GM03348 (cell line): ENCODE results near the gene TAPBPL.
A peak's percentile ranks its signal among the peaks of the same experiment; 100 is the strongest.
"Not testable (repeated sequence)": the region's sequence is repeated elsewhere in the genome, so short reads cannot be mapped to it uniquely, and the experiment has no call there.

Experiments used
- DNase-seq: peaks from one replicate; pipeline ENCODE4 v3.0.0; 2012; ENCODE audit warnings: low spot score

Gene TAPBPL, protein sequence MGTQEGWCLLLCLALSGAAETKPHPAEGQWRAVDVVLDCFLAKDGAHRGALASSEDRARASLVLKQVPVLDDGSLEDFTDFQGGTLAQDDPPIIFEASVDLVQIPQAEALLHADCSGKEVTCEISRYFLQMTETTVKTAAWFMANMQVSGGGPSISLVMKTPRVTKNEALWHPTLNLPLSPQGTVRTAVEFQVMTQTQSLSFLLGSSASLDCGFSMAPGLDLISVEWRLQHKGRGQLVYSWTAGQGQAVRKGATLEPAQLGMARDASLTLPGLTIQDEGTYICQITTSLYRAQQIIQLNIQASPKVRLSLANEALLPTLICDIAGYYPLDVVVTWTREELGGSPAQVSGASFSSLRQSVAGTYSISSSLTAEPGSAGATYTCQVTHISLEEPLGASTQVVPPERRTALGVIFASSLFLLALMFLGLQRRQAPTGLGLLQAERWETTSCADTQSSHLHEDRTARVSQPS

DNA sequence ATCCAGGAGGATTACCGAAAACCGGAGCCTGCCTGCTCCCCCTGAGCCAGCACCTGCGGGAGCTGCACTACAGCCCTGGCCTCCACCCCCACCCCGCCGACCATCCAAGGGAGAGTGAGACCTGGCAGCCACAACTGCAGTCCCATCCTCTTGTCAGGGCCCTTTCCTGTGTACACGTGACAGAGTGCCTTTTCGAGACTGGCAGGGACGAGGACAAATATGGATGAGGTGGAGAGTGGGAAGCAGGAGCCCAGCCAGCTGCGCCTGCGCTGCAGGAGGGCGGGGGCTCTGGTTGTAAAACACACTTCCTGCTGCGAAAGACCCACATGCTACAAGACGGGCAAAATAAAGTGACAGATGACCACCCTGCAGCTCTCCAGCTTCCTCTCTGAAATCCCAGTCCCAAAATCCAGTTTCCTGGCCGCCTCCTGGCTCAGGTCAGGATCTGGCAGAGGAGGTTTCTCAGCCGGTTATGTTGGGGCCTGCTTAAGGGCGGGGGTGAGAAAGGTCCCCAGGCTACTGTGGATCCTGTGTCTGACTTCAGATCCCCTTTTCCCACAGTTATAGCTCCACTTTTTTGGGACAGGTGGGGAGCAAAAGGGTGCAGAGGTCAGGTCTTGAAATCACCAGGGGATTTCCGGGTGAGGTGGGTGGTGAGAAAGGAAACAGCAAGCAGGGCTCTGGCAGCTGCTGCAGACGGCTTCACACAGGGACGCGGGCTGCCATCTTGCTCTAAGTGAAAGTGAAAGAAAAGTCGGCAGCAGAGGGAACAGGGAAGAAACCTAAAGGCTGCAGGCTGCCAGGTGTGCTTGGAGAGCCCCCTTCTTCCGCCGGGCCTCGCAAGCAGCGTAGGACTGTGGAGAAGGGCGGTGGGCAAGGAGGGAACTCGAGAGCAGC lies at the start of gene TAPBPL:
TSS of gene TAPBPL (plus strand) at position 695 of the 897 bp plus-strand sequence. CDS start 207 bp downstream, outside the sequence.
- DNase-seq = peak; percentile 93

DNA sequence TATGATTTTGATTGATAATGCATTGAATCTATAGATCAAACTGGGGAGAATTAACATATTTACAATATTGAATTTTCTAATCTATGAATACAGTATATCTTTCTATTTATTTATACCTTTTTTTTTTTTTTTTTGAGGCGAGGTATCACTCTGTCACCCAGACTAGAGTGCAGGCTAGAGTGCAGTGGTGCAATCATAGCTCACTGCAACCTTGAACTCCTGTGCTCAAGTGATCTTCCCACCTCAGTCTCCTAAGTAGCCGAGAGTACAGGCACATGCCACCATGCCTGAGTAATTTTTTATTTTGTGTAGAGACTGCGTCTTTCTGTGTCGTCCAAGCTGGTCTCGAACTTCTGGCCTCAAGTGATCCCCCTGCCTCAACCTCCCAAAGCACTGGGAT lies 47.5 kb upstream of the TAPBPL start:
- DNase-seq = no peak

DNA sequence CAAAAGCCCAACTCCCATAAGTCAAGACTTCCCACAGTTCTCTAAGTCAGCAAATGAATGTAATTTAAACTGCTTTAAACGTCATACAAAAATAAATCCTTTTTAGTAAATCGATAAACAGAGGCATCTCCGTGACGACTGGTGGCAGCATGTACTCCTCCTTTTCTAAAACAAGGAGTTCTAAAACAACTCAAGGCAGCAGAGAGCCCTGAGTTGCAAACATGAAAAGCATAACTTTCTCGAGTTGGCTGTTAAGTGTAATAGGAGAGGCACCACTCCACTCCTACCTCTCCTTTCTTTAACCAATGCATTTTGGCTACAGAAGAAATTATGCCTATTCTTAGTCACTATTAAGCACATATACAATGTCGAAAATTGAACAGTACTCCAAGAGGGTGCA lies 45.9 kb upstream of the TAPBPL start:
- no peak for DNase-seq

DNA sequence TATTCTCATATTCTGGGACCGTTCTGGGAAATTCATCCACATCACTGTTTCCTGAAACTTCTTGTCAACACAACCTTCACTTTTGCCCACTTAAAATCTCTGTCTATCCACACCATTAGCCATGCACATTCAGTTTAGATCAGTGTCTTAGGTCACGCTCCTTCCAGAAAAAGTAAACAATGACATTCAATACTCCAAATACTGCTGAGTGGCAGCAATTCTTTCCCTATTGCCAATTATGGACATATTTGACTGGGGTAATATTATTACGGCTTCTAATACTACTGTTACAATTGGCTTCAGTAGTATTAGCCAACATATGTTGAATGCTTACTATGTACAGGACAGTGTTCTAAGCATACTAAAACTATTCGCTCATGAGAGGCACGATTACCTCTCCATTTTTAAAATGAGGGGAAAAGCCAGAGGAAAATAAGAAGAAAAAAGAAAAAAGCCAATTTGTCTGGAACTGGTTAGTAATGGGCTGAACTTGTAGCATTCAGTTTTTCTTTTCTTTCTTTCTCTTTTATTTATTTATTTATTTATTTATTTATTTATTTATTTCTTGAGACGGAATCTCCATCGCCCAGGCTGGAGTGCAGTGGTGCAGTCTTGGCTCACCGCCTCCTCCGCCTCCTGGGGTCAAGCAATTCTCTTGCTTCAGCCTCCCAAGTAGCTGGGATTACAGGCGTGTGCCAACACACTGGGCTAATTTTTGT lies 44.4 kb upstream of the TAPBPL start:
- DNase-seq = no peak

DNA sequence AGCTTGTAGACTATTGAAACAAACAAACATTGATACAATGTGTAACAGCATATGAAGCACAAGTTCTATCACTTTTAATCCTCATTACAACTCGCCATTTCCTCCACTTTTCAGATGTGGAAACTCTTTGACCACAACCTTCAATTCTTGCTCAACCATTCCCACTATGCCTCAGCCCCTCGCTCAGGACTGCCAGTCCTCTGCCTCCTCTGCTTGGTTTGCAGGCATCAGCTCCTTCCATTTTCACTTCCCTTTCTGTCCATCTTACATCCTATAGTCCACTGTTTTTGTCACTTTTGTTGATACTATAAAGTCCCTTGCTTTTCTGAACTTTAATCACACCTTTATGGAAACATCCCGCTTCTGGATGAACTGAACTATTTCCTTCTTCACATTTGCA lies 35.2 kb upstream of the TAPBPL start:
- no peak for DNase-seq

DNA sequence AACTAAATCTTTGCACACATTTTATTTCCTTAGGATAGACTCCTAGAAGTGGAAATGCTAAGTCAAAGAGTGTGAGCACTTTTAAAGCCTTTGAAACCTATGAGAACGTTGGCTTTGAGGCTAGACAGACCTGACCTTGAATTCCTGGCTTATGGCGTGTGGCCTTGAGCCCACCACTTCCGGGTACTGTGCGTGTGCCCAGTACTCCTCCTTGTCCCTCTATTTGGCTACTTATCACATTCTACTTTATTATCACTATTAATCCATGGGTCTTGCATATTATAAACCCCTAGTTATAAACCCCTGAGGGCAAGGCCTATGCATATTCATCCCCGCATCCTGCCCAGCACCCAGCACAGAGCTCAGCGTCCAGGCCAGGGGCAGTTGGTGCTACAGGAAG lies 33.0 kb upstream of the TAPBPL start:
- DNase-seq = no peak

DNA sequence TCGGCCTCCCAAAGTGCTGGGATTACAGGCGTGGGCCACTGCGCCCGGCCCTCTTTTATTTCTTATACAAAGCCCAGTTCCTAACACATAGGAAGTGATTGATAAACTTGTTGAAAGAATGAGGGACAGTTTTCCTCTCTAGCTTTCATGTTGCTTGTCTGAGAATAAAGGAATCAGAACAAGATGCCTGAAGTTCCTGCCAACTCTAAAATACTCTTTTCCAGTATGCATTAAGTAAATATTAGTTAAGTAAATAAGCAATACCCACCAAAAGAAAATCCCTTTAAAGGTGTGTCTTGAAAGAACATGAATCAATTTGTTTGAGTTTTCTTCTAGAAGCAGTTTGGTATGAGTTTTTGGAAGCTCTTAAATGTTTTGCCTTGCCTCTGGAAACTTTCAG lies 31.5 kb upstream of the TAPBPL start:
- DNase-seq = no peak

DNA sequence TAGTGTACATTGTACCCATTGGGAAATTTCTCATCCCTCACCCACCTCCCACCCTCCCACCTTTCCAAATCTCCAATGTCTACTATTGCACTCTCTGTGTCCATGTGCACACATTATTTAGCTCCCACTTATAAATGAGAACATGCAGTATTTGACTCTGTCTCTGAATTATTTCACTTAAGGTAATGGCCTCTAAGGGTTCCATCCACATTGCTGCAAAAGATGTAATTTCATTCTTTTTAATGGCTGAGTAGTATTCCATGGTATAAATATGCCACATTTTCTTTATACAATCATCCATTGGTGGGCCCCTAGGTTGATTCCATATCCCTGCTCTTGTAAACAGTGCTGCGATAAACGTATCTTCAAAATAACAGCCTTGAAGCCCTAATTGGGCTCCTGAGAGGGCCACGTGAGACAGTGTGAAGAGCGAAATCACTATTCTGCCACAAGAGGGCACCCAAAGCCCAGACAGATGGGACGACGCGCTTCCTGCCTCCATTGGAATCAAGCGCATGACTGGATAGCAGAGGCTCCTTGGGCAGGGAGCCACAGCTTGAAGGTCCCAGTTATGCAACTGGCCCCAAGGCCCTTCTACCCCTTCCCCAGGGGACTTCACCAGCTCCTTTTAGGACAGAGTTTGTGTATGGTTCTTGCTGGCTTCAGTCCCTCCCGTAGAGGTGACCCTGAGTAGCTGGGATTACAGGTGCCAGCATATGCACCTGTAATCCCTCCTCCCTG lies 28.4 kb upstream of the TAPBPL start:
- DNase-seq = peak; percentile 94

DNA sequence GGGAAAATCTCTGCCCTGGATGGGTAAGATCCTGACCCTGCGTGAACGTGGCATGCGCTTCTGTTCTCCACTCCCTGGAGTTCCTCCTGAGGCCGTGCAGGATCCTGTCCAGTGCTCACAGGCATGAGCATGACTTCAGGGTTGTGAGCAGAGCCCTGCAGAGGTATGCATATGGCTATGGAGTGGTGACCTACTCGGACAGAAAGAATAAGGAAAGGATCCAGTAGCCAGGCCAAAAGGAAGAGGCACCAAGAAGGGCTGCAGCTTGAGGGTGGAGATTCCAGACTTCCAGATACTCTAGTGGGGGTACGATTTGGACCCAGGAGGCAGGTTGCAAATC lies 27.9 kb upstream of the TAPBPL start:
- no peak for DNase-seq

DNA sequence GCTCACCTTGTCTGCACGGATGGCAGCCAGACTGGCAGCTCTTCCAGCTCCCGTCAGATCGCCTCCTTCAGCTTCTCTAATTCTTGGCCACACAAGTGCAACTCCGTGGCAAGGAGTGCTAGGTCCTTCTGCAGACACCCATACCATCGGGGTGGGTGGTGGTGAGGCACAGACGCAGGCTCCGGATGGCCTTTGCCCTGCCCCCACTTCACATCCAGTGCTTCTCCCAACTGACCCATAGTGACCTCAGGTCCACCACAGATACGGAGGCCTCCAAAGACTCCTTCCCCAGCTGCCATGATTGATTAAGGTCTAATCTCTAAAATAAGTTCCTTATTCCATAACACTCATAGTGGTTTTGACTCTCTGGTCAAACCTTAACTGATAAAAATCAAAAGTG lies 27.0 kb upstream of the TAPBPL start:
- DNase-seq = no peak

DNA sequence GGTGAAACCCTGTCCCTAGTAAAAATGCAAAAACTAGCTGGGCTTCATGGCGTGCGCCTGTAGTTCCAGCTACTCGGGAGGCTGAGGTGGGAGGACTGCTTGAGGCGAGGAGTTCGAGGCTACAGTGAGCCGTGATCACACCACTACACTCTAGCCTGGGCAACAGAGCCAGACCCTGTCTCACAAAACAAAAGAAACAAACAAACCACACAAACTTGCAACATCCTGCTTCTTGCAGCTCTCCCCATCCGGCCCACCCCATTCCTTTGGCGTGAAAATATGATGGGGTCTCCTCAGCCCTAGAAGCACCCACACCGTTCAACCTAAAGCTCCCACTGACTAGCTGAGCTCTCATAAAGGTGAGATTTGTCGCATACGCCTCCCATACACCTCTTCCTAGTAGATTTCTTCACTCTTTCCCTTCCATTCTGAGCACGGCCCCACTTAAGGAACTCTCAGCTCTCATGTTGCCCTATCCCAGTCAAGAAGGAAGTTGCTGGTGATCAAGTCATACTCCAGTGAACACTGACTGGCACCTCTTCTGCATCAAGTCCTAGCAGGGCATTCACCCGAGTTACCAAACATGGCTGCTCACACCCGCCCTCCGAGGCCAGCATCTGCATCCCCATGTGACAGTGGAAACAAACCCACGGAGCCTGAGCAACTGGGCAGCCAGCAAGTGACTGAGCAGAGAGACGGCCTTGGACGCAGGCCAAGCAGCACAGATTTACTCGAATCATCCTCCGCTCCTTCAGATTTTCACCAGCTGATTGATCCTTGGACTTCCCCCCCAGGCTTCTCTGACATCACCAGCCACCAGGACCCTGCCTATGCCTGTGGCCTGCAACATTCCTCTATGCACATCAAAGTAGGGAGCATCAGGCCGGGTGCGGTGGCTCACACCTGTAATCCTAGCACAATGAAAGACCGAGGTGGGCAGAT lies 26.0 kb upstream of the TAPBPL start:
- DNase-seq = no peak

DNA sequence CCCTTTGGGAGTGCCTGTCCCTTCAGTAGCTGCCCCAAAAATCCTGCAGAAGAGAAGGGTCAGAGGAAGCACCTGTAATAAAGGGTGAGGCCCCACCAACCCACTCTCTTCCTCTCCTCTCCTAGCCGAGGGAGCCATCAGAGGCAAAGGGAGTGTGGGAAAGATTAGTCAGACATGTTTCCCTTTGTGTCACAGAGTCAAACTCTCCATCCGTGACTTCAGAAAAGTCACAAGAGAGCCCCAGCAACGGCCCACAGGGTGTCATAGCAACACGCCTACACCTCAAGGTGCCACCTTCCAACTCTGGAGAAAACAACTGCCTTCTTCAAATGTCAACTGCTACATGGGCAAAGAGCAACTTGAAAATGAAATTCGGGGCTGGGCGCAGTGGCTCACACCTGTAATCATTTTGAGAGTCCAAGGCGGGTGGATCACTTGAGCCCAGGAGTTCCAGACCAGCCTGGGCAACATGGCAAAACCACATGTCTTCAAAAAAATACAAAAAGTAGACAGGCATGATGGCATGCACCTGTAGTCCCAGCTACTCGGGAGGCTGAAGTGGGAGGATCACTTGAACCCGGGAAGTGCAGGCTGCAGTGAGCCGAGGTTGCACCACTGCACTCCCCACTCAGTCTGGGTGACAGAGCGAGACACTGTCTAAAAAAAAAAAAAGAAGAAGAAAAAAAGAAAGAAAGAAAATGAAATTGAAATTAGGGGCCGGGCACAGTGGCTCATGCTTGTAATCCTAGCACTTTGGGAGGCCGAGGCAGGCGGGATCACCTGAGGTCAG lies 24.8 kb upstream of the TAPBPL start:
- DNase-seq = no peak

DNA sequence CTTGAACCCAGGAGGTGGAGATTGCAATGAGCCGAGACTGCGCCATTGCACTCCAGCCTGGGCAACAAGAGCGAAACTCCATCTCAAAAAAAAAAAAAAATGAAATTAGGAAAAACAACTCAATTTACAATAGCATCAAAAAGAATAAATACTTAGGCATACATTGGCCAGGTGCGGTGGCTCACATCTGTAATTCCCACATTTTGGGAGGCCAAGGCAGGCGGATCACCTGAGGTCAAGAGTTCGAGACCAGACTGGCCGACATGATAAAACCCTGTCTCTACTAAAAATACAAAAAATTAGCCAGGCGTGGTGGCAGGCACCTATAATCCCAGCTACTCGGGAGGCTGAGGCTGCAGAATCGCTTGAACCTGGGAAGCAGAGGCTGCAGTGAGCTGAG lies 24.0 kb upstream of the TAPBPL start:
- DNase-seq = not testable (repeated sequence)

DNA sequence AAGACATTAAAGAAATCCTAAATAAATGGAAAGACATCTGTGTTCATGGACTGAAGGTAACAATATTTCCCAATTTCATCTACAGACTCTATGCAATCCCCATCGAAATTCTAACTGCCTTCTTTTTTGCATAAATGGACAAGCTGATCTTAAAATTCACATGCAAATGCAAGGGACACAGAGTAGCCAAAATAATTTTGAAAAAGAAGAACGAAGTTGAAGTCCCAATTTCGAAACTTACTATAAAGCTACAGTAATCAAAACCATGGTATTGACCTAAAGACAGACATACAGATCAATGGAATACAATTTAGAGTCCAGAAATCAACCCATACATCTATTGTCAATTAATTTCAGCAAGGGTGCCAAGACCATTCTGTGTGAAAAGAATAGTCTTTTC lies 23.5 kb upstream of the TAPBPL start:
- no peak for DNase-seq

DNA sequence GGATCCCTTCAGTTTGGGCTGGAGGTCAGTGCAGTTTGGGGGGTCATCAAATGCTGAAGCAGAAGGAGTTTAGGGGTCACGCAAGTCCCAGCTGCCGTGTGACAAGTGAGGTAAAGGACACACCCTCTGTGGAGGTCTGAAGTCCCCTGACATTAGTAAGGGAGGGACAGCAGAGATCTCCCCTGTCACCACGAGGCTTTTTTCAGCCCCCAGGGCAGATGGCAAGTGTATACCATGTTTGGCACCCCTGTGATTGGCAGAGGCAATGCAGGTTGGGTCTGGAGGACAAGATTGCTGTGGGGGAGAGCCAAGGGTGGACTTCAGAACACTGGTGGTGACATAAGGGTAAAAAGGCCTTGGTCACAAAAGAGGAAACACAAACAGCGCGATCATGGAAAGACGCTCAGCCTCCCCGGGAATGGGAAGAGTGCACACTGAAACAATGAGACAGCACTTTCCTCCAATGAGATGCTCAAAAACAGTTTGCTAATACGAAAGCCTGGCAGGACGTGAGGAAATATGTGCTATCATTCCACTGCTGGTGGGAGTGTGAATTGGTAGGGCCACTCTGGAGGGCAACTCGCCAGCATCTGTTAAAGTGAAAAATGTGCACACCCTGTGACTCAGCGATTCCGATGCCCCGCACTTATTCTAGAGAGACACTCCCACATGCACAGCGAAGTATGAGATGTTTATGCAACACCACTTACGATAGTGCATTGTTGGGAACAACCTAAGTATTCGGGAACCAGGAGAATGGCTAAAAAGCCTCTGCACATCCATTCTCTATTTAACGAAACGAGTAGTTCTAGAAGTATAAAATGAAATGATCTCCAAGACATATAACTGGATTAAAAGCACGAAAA lies 21.5 kb upstream of the TAPBPL start:
- DNase-seq = peak; percentile 92

DNA sequence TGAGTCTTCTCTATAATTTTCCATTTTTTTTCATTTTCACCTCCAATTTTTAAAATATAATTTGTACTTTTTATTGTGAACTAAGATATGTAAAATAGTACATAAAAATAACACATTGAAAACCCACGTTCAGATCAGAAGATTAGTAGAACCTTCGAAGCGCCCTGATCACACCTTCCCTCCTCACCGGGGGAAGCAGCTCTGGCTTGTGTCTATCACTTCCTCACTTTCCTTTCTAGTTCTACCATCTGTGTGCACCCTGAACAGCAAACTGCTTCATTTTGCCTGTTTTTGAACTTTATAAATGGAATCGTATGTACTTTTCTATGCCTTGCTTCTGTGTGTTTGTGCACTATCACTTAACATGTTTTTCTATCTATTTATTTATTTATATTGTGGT lies 18.9 kb upstream of the TAPBPL start:
- DNase-seq = no peak

DNA sequence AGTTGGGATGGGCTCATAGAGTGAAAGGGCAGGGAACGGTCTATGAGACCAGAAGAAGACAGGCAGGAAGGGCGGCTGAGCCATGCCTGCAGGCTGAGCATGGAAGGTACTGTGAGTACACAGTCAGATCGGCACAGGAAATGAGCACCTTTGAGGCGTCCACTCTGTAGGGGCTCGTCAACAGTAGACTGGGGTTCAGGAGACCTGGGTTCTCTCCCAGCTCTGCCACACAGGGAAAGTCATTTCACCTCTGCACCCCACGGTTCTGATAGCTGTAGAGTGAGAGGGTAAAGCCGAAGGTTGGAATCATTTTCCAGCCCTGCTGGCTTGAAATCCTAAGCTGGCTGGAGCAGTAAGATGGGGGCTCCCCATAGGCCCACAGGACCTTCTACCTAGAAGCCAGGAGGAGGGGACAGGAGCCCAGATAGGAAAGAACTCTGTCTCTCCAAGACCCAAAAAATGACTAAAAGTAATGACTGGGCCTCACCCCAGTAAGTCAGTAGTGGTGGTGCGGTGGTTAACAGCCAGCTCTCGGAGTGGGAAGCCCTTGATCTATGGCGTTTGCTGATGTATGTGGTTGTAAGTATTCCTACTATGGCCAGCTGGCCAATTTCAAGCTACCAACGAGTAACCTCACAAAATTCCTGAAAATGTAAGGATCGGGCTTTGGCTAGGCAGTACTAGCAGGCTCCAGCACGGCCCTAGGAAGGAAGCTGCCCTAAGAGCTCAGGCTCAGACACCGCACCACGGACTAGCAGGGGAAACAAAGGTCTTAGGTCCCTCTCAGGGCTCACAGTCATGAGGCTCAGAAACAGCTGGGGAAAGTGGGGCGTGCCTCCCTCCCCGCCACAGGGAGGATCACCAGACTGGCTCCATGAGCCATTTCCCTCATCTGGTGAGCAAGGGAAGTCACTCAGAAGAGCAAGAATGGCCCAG lies 17.4 kb upstream of the TAPBPL start:
- DNase-seq = no peak
